GM21576 (cell line): ENCODE measurements around the gene VCP.

Experiments
- ATAC-seq: cut with Tn5 transposase; IDR thresholded peaks from one replicate; pipeline ENCODE4 v1.9.1; 2021; ENCODE audit warnings: mild to moderate bottlenecking, moderate library complexity; ENCODE audit not compliant: unreplicated experiment

Gene VCP

GRCh38 chr9:35103660-35104191 lies 31.3 kb upstream of the VCP start:
- ATAC-seq, result no peak

- peak; percentile 92 for ATAC-seq
Observed at GRCh38 chr9:35102769-35103659, 30.6 kb upstream of the VCP start, which contains the start of gene STOML2. Gene STOML2 (minus strand): TSS chr9:35103131. CDS start chr9:35103094, 37 bp downstream.

- peak; percentile 2 for ATAC-seq
Observed at GRCh38 chr9:35102465-35102768, 30.0 kb upstream of the VCP start.

GRCh38 chr9:35097573-35097972 lies 25.1 kb upstream of the VCP start:
- no peak for ATAC-seq

- ATAC-seq, result peak; percentile 84
Observed at GRCh38 chr9:35096035-35096849, 23.8 kb upstream of the VCP start, which contains the start of gene PIGO. Gene PIGO (minus strand): TSS chr9:35096591. CDS start chr9:35095565, 1,026 bp downstream.

GRCh38 chr9:35091536-35091935 lies 19.1 kb upstream of the VCP start:
- no peak for ATAC-seq

- ATAC-seq, result no peak
Observed at GRCh38 chr9:35089434-35089833, 17.0 kb upstream of the VCP start.

- no peak for ATAC-seq
Observed at GRCh38 chr9:35085078-35085477, 12.7 kb upstream of the VCP start.

- ATAC-seq, result peak; percentile 92
Observed at GRCh38 chr9:35079426-35080341, 7.3 kb upstream of the VCP start, which contains the start of gene FANCG. Gene FANCG (minus strand): TSS chr9:35079942. CDS start chr9:35079524, 418 bp downstream.

GRCh38 chr9:35079041-35079425 lies 6.6 kb upstream of the VCP start:
- no peak for ATAC-seq

- ATAC-seq, result no peak
Observed at GRCh38 chr9:35078066-35078465, 5.6 kb upstream of the VCP start.

- no peak for ATAC-seq
Observed at GRCh38 chr9:35076848-35077247, 4.4 kb upstream of the VCP start.

GRCh38 chr9:35075358-35075757 lies 2.9 kb upstream of the VCP start:
- no peak for ATAC-seq

GRCh38 chr9:35074791-35075190 lies 2.4 kb upstream of the VCP start:
- ATAC-seq, result no peak

GRCh38 chr9:35074141-35074540 lies 1.7 kb upstream of the VCP start:
- ATAC-seq, result no peak

GRCh38 chr9:35073279-35073612 lies 821 bp upstream of the VCP start:
- no peak for ATAC-seq

- peak; percentile 48 for ATAC-seq
Observed at GRCh38 chr9:35071814-35072460, 488 bp downstream of the VCP start.

GRCh38 chr9:35070823-35071813 lies 1.3 kb downstream of the VCP start:
- no peak for ATAC-seq

GRCh38 chr9:35069020-35069419 lies 3.4 kb downstream of the VCP start:
- ATAC-seq, result no peak
